IMR-90 (cell line): ENCODE measurements around the gene DOC2B. TPM values are rescaled to one million over a fixed set of nuclear protein-coding genes. Genes with fewer than 3 reads are reported as not detected.

Experiments
- ATAC-seq: fragments of 200-7000 bp; cut with Tn5 transposase; 2 replicates; pipeline ENCODE4 v1.9.1; 2020; ENCODE audit warnings: low read depth, mild to moderate bottlenecking, moderate library complexity
- BruUV-seq: library from RNA; stranded (reverse); fragments of 400-500 nt; replicated peaks from 2 replicates; lab custom pipeline; 2021; lab: Mats Ljungman, UMichigan
- CTCF ChIA-PET: fragments of 300-600 bp; formaldehyde crosslinking; extraction: SDS; loops from one replicate; lab custom pipeline; 2021; ENCODE audit warnings: antibody characterized with exemption; lab: Yijun Ruan, JAX
- POLR2A ChIA-PET: fragments of 300-600 bp; sonication (Branson Sonifier 250); formaldehyde crosslinking; loops from one replicate; lab custom pipeline; 2022; ENCODE audit warnings: antibody characterized with exemption; ENCODE audit not compliant: unreplicated experiment; lab: Charles Lee
- DNase-seq: peaks from one replicate; pipeline ENCODE4 v3.0.0; 2013
- H2AFZ ChIP-seq: replicated peaks from 2 replicates; pipeline ENCODE3; 2013; ENCODE audit warnings: low read length, mild to moderate bottlenecking; ENCODE audit not compliant: poor library complexity
- H2AK5ac ChIP-seq: 2 replicates; pipeline ENCODE4 v1.6.1; 2013; ENCODE audit warnings: low read depth, low read length, inconsistent platforms
- H2AK9ac ChIP-seq: replicated peaks from 2 replicates; pipeline ENCODE3; 2013; ENCODE audit warnings: mild to moderate bottlenecking, low read depth, low read length, moderate library complexity; ENCODE audit not compliant: poor library complexity
- H2BK120ac ChIP-seq: 2 replicates; pipeline ENCODE4 v1.6.1; 2013; ENCODE audit warnings: low read depth, low read length, inconsistent platforms
- H2BK15ac ChIP-seq: 3 replicates; pipeline ENCODE4 v1.6.1; 2013; ENCODE audit warnings: low read depth, low read length, inconsistent platforms
- H2BK20ac ChIP-seq: 2 replicates; pipeline ENCODE4 v1.6.1; 2013; ENCODE audit warnings: low read depth, mild to moderate bottlenecking, inconsistent platforms, low read length, moderate library complexity
- H2BK5ac ChIP-seq: 2 replicates; pipeline ENCODE4 v1.6.1; 2013; ENCODE audit warnings: mild to moderate bottlenecking, low read depth, low read length, inconsistent platforms; ENCODE audit not compliant: poor library complexity, severe bottlenecking
- H3K14ac ChIP-seq: replicated peaks from 2 replicates; pipeline ENCODE4 v1.6.1; 2013; ENCODE audit warnings: low read depth, low read length, inconsistent platforms
- H3K18ac ChIP-seq: 2 replicates; pipeline ENCODE4 v1.6.1; 2013; ENCODE audit warnings: low read depth, low read length, control low read depth
- H3K23ac ChIP-seq: 2 replicates; pipeline ENCODE4 v1.6.1; 2013; ENCODE audit warnings: low read depth, low read length, inconsistent platforms
- H3K27ac ChIP-seq: 2 replicates; pipeline ENCODE4 v1.5.1; 2013; ENCODE audit warnings: mild to moderate bottlenecking, control low read depth, low read length; ENCODE audit not compliant: insufficient read depth
- H3K27me3 ChIP-seq: 2 replicates; pipeline ENCODE4 v1.6.1; 2013; ENCODE audit warnings: low read length; ENCODE audit not compliant: control insufficient read depth, insufficient read depth
- H3K36me3 ChIP-seq: 2 replicates; pipeline ENCODE4 v1.6.1; 2013; ENCODE audit warnings: low read length, mixed read lengths; ENCODE audit not compliant: control insufficient read depth, insufficient read depth
- H3K4ac ChIP-seq: 2 replicates; pipeline ENCODE4 v1.6.1; 2013; ENCODE audit warnings: low read depth, low read length, inconsistent platforms
- H3K4me1 ChIP-seq: 2 replicates; pipeline ENCODE4 v1.6.1; 2013; ENCODE audit warnings: low read length, mixed read lengths; ENCODE audit not compliant: control insufficient read depth, insufficient read depth
- H3K4me2 ChIP-seq: 2 replicates; pipeline ENCODE4 v1.6.1; 2013; ENCODE audit warnings: low read depth, mild to moderate bottlenecking, control low read depth, low read length, moderate library complexity
- H3K4me3 ChIP-seq: 2 replicates; pipeline ENCODE4 v1.5.1; 2013; ENCODE audit warnings: low read depth, mild to moderate bottlenecking, control low read depth, low read length, moderate library complexity; ENCODE audit not compliant: insufficient read depth
- H3K56ac ChIP-seq: 2 replicates; pipeline ENCODE4 v1.6.1; 2013; ENCODE audit warnings: low read length, inconsistent platforms; ENCODE audit not compliant: insufficient read depth; ENCODE audit errors: extremely low read depth
- H3K79me1 ChIP-seq, 2 experiments: 2 replicates each; pipeline ENCODE4 v1.6.1; 2013; ENCODE audit warnings: low read length in 2 of 2, inconsistent platforms in 1 of 2, low read depth in 1 of 2
- H3K9ac ChIP-seq: 2 replicates; pipeline ENCODE4 v1.6.1; 2013; ENCODE audit warnings: low read depth, low read length, control low read depth
- H3K9me1 ChIP-seq: 2 replicates; pipeline ENCODE4 v1.6.1; 2013; ENCODE audit warnings: low read length, inconsistent platforms; ENCODE audit not compliant: insufficient read depth
- H3K9me3 ChIP-seq: 2 replicates; pipeline ENCODE4 v1.6.1; 2013; ENCODE audit warnings: low read length; ENCODE audit not compliant: control insufficient read depth, insufficient read depth
- H4K20me1 ChIP-seq: 2 replicates; pipeline ENCODE4 v1.6.1; 2013; ENCODE audit warnings: low read length, inconsistent platforms; ENCODE audit not compliant: insufficient read depth
- H4K5ac ChIP-seq: 2 replicates; pipeline ENCODE4 v1.6.1; 2013; ENCODE audit warnings: mild to moderate bottlenecking, low read depth, low read length, control low read depth
- H4K8ac ChIP-seq, 2 experiments: 2 replicates each; pipeline ENCODE4 v1.6.1; 2013; ENCODE audit warnings: low read depth in 2 of 2, low read length in 2 of 2, control low read depth in 1 of 2, inconsistent platforms in 1 of 2
- H4K91ac ChIP-seq: 2 replicates; pipeline ENCODE4 v1.6.1; 2013; ENCODE audit warnings: low read depth, low read length, inconsistent platforms; ENCODE audit not compliant: insufficient read depth
- CEBPB ChIP-seq: IDR thresholded peaks from 2 replicates; pipeline ENCODE4 v1.6.1; 2012; ENCODE audit warnings: low read depth, low read length, improper control_type of control experiment
- WGBS, 2 experiments: methylation state at CpG; one replicate each; pipeline versions ENCODE4 v1.1.5 to v1.1.7; 2013; ENCODE audit warnings: missing lambda C conversion rate in 2 of 2; ENCODE audit not compliant: insufficient read length in 1 of 2; ENCODE audit errors: extremely low coverage in 2 of 2; 5-methylcytosine and 5-hydroxymethylcytosine counted together
- dilution Hi-C: fragments of 300-500 bp; cut with HindIII; formaldehyde crosslinking; loops from one replicate; pipeline ENCODE4 v1.14.3; 2018; ENCODE audit warnings: low sequenced_read_pairs; ENCODE audit not compliant: unreplicated experiment
- in situ Hi-C: fragments of 300-500 bp; cut with MboI; formaldehyde crosslinking; loops from 3 replicates; pipeline ENCODE4 v1.14.3; 2019; ENCODE audit warnings: low sequenced_read_pairs, inconsistent platforms, mixed read lengths
- intact Hi-C: fragments of 100-400 bp; cut with micrococcal nuclease; formaldehyde crosslinking; loops from 2 replicates; pipeline ENCODE4 v1.10.0; 2022
- polyA plus RNA-seq, 3 experiments: library from polyadenylated mRNA; depleted of rRNA; stranded (reverse); fragments of >200 nt; gene quantifications; 2 replicates each; pipeline ENCODE4 v1.2.3, GENCODE V29; 2012; ENCODE audit warnings: low replicate concordance in 1 of 3
- total RNA-seq: library from RNA; depleted of rRNA; stranded (reverse); fragments of >200 nt; gene quantifications from 2 replicates; pipeline ENCODE4 v1.2.3, GENCODE V29; 2012

DOC2B gene
- total and polyA plus RNA-seq, 2 of the 4 experiments (the other 2 are of a cell fraction), result not detected

DNA sequence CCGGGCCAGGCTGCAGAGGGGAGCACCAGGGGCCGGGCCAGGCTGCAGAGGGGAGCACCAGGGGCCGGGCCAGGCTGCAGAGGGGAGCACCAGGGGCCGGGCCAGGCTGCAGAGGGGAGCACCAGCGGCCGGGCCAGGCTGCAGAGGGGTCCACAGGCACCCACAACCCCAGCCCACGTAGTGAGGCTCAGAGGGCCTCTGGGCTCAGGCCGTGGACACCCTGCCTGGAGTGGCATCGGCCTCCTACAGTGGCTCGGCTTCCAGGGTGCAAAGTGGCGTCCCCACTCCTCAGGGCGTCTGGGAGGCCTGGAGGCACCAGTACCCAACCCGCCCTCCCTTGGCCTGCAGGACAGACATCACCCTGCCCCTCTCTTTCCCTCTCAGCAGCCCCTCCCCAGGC lies 9.6 kb downstream of the DOC2B start:
- no peak for ATAC-seq
- no peaks in the 10 kb centered on the region for H3K79me1 ChIP-seq
- no peak overlapping the region for H4K5ac ChIP-seq
- no peak overlapping the region for H2BK15ac ChIP-seq
- H3K27ac ChIP-seq, result no peak overlapping the region
- no peak overlapping the region for H2AK9ac ChIP-seq
- no peak overlapping the region for H3K9ac ChIP-seq
- peaks cover 19% of the 10 kb centered on the region; the same call in 1 of the 2 replicates for H3K27me3 ChIP-seq
- 57% methylated on average over 7 of the region's 13 CpGs; no CpG with 5 or more reads in 1 of the 2 experiments for WGBS, 2 experiments
- no peaks in the 10 kb centered on the region for H3K9me3 ChIP-seq
- no peak overlapping the region for H2BK20ac ChIP-seq
- ChIA-PET POLR2A (no interaction called here), CTCF (no interaction called here)
- dilution Hi-C loops (no loop called here), in situ Hi-C loops (no loop called here), intact Hi-C loops (no loop called here)
- no peaks in the 10 kb centered on the region for H3K9me1 ChIP-seq
- TF ChIP-seq CEBPB, result no peak
- no peak overlapping the region for H3K18ac ChIP-seq
- H2AFZ ChIP-seq, result no peak overlapping the region
- no peak overlapping the region for H3K23ac ChIP-seq
- H2BK120ac ChIP-seq, result no peak overlapping the region
- no peak overlapping the region for H3K4ac ChIP-seq
- H4K91ac ChIP-seq, result no peak overlapping the region
- no peak overlapping the region for H2AK5ac ChIP-seq
- no peaks in the 10 kb centered on the region for H3K4me1 ChIP-seq
- H2BK5ac ChIP-seq, result no peak overlapping the region
- no peak overlapping the region for H3K4me2 ChIP-seq
- no peak overlapping the region for H4K8ac ChIP-seq
- no peak overlapping the region for H3K56ac ChIP-seq
- no peak overlapping the region for H3K4me3 ChIP-seq
- no peaks in the 10 kb centered on the region for H4K20me1 ChIP-seq
- no peaks in the 10 kb centered on the region for H3K36me3 ChIP-seq
- BruUV-seq, result no TSS peak
- H3K14ac ChIP-seq, result no peak overlapping the region
- DNase-seq, result no peak
